Tibial artery (tissue), 4 donors: Measurements from ENCODE around the gene ACADVL.

Experiments
- DNase-seq, 2 donors: peaks; one replicate each; pipeline ENCODE4 v3.0.0-alpha.2; 2019
- H3K27ac ChIP-seq, 2 donors: fragments of 200-600 bp; sonication (generic) in 1 of 2; 1 replicate in 1 of 2; 2 replicates in 1 of 2; pipeline ENCODE4 v1.5.1; 2018 to 2019; ENCODE audit warnings: mild to moderate bottlenecking in 1 of 2
- H3K27me3 ChIP-seq, 2 donors: fragments of 200-600 bp; sonication (generic) in 1 of 2; one replicate each; pipeline versions ENCODE4 v1.5.1 to v1.6.0; 2016 to 2019
- H3K36me3 ChIP-seq, 3 donors: fragments of 200-600 bp; sonication (generic) in 2 of 3; one replicate each; pipeline ENCODE4 v1.5.1; 2016 to 2019; ENCODE audit warnings: mild to moderate bottlenecking in 2 of 3
- H3K4me1 ChIP-seq, 4 donors: fragments of 200-600 bp; sonication (generic) in 2 of 4; 1 replicate in 3 of 4; 2 replicates in 1 of 4; pipeline ENCODE4 v1.5.1; 2016 to 2019
- H3K4me3 ChIP-seq, 2 donors: fragments of 200-600 bp; sonication (generic) in 1 of 2; 1 replicate in 1 of 2; 2 replicates in 1 of 2; pipeline ENCODE4 v1.5.1; 2018 to 2019; ENCODE audit warnings: mild to moderate bottlenecking in 2 of 2
- H3K9me3 ChIP-seq, 3 donors: fragments of 200-600 bp; sonication (generic) in 1 of 3; one replicate each; pipeline ENCODE4 v1.5.1; 2016 to 2019
- intact Hi-C: fragments of 100-400 bp; cut with DNase I; formaldehyde crosslinking; loops from one replicate; pipeline ENCODE4 v1.15.0; 2023; ENCODE audit warnings: low total_unique reads
- TF ChIP-seq, protein P1 (sequence below), 2 experiments: fragments of 200-600 bp in 1 of 2; fragments of 450-650 bp in 1 of 2; IDR thresholded peaks; one replicate each; pipeline ENCODE4 v1.5.1; 2017 to 2019; ENCODE audit warnings: antibody characterized with exemption in 2 of 2, mild to moderate bottlenecking in 1 of 2, moderate library complexity in 1 of 2

The ACADVL gene

DNA sequence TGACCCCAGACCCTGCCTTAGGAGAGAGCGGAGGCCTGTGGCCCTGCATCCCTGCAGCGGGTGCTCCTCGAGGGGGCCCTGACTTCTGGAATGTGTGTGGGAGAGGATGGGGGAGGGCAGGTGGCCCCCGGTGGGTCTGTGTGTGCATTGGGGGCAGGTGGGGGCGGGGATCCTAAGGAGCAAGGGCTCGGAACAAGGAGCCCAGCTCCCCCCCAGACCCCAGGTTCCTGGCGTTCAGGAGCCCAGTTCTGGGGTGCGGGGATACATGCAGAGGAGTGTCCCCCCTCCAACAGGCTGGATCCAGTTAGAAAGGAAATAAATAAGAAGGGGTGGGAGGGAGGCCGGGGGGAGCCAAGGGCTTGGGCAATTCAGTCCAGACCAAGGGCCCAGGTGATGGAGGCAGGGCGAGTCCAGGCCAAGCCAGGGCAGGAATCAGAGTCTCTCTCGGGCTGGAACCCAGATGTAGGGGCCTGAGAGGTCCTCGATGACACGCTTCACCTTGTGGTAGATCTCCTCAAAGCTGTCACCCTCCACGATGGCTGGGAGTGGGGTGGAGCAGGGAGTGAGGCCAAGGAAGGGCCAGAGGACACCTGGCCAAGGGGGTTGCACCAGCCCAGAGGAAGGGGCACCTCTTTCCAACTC, 29.3 kb upstream of the ACADVL start:
- intact Hi-C loops, result no loop called here
- TF ChIP-seq, protein P1, sequence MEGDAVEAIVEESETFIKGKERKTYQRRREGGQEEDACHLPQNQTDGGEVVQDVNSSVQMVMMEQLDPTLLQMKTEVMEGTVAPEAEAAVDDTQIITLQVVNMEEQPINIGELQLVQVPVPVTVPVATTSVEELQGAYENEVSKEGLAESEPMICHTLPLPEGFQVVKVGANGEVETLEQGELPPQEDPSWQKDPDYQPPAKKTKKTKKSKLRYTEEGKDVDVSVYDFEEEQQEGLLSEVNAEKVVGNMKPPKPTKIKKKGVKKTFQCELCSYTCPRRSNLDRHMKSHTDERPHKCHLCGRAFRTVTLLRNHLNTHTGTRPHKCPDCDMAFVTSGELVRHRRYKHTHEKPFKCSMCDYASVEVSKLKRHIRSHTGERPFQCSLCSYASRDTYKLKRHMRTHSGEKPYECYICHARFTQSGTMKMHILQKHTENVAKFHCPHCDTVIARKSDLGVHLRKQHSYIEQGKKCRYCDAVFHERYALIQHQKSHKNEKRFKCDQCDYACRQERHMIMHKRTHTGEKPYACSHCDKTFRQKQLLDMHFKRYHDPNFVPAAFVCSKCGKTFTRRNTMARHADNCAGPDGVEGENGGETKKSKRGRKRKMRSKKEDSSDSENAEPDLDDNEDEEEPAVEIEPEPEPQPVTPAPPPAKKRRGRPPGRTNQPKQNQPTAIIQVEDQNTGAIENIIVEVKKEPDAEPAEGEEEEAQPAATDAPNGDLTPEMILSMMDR (IDR thresholded peaks at IDR 0.05), result no peak
- Histone ChIP-seq H3K36me3 (peaks cover 0 to 37% (median 11%) of the 10 kb centered on the region in 3 donors), H3K27ac (no peak overlapping the region), H3K4me3 (no peak overlapping the region), H3K4me1 (no peaks in the 10 kb centered on the region), H3K27me3 (no peaks in the 10 kb centered on the region), H3K9me3 (no peaks in the 10 kb centered on the region)
- no peak for DNase-seq

DNA sequence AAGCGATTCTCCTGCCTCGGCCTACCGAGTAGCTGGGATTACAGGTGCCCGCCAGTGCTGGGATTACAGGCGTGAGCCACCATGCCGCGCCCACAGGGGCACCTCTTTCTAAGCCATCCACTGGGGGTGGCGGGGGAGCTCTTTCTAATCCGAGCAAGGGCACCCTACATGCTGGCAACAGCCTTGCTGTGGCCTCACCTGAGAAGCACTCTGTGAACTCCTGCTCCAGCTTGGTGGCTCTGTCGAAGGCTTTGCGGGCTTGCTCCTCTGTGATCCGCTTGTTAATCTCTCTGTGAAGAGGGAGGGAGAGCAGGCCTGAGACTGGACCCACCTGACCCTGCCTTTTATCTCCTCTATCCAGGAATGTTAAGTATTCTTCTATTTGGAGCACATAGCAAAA, 28.7 kb upstream of the ACADVL start:
- H3K27me3 ChIP-seq, result no peaks in the 10 kb centered on the region
- intact Hi-C loops, result no loop called here
- no peak overlapping the region for H3K27ac ChIP-seq
- no peaks in the 10 kb centered on the region for H3K9me3 ChIP-seq
- peaks cover 0 to 44% (median 17%) of the 10 kb centered on the region in 3 donors for H3K36me3 ChIP-seq
- DNase-seq, result no peak
- TF ChIP-seq, protein P1 (IDR thresholded peaks at IDR 0.05), result no peak
- H3K4me1 ChIP-seq, result no peaks in the 10 kb centered on the region
- H3K4me3 ChIP-seq, result no peak overlapping the region

DNA sequence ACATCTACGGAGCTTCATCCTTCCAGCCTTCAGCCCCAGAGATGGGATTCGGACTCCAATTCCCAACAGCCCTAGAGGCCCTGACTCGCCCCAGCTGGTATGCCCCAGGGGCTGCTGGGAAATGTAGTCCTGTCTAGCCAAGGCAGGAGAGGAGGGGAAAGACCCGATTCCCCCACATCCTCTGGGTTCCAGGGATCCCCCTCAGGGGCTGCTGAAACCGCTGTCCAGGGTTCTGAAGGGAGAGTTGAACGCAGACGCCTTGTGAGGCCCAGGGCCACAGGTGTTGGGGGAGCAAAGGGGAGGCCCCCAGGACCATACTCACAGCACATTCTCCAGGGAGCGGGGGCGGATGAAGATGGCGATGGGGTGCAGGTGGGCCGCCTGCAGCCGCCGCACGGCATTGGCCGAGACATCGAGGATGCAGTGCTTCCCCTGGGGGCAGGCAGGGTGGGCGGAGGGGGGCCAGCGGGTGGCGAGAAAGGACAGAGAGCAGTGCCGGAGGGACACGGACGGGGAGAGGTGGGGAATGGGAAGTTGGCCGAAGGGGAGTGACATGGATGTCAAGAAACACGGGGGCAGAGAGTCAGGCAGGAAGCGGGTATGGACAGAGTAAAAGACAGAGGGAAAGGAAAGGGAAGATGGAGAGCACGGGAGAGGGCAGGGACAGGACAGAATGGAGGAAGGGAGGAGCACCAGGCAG, 28.0 kb upstream of the ACADVL start:
- no peaks in the 10 kb centered on the region for H3K27me3 ChIP-seq
- DNase-seq, result no peak

DNA sequence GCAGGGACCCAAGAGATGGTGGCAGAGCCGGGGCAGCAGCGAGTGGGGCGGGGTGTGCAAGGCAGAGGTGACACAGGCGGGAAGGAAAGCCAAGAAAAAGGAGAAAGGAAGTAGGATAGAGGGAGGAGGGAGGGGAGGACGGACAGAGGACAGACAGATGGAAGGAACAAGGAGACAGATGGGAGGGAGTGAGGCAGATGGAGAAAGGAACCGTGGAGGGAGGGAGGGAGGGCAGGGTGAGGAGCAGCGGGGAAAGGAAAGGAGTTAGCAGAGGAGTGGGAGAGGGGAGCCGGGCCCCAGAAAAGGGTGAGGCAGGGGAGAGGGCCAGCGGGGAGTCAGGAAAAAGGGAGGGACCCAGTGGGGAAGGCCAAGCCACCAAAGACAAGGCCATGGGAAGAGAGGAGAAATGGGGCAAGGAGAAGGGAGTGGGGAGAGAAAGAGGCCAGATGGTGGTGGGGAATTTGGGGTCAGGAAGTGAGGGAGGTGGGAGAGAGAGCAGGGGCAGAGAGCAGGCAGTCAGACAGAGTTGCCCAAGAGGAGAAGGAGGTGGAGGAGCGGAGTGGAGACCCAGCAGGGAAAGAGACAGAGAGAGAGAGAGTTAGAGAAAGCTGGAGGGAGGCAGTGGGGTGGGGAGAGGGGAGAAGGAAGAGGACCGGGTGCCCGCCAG, 27.3 kb upstream of the ACADVL start:
- TF ChIP-seq, protein P1 (IDR thresholded peaks at IDR 0.05), result no peak
- Histone ChIP-seq H3K9me3 (no peaks in the 10 kb centered on the region), H3K4me3 (no peak overlapping the region), H3K4me1 (no peaks in the 10 kb centered on the region), H3K27ac (no peak overlapping the region), H3K36me3 (peaks cover 0 to 54% (median 28%) of the 10 kb centered on the region in 3 donors), H3K27me3 (no peaks in the 10 kb centered on the region)
- DNase-seq, result no peak
- intact Hi-C loops, result no loop called here

More for the DNA sequence above, 28.0 kb upstream of the ACADVL start:
- H3K4me1 ChIP-seq, result no peaks in the 10 kb centered on the region
- intact Hi-C loops, result no loop called here
- H3K9me3 ChIP-seq, result no peaks in the 10 kb centered on the region
- H3K27ac ChIP-seq, result no peak overlapping the region
- no peak overlapping the region for H3K4me3 ChIP-seq
- TF ChIP-seq, protein P1 (IDR thresholded peaks at IDR 0.05), result no peak
- H3K36me3 ChIP-seq, result peaks cover 0 to 51% (median 24%) of the 10 kb centered on the region in 3 donors

DNA sequence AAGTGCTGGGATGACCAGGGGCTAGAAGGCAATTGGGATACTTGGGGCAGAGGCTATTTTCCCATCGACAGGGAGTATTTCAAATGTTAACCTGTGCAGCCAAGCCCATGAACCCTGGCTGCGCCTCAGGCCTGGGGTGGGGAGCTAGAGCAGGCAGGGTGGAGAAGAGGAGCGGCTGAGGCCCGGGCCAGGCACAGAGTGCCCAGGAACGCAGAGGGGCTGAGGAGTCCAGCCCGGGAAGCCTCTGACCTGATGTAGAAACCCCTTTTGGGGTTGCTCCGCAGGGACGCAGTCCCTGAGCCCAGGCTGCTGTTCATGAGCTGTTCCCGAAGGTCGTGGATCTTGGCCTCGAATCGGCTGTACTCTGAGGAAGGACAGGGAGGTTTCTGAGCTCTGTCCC, 23.8 kb upstream of the ACADVL start:
- intact Hi-C loops, result no loop called here
- TF ChIP-seq, protein P1 (IDR thresholded peaks at IDR 0.05), result no peak
- Histone ChIP-seq H3K36me3 (peaks cover 0 to 45% (median 33%) of the 10 kb centered on the region in 3 donors), H3K27ac (no peak overlapping the region), H3K27me3 (no peaks in the 10 kb centered on the region), H3K4me3 (no peak overlapping the region), H3K4me1 (no peaks in the 10 kb centered on the region), H3K9me3 (no peaks in the 10 kb centered on the region)
- no peak for DNase-seq
